Mesenchymal stem cell (in vitro differentiated cells and primary cell): ENCODE results near the gene TBCC.

Experiments
- DNase-seq: peaks from one replicate; pipeline ENCODE4 v3.0.0-alpha.2; 2013
- H2AFZ ChIP-seq: one replicate; pipeline ENCODE4 v1.6.1; 2013; ENCODE audit warnings: low read depth, mild to moderate bottlenecking, control low read depth, inconsistent platforms, low read length, moderate library complexity
- H2AK5ac ChIP-seq: 2 replicates; pipeline ENCODE4 v1.6.1; 2013; ENCODE audit warnings: low read length, moderate library complexity, mild to moderate bottlenecking, inconsistent platforms; ENCODE audit not compliant: severe bottlenecking
- H2BK120ac ChIP-seq: one replicate; pipeline ENCODE4 v1.6.1; 2013; ENCODE audit warnings: low read depth, mild to moderate bottlenecking, inconsistent platforms, low read length, moderate library complexity
- H2BK12ac ChIP-seq, 2 experiments: one replicate each; pipeline ENCODE4 v1.6.1; 2013; ENCODE audit warnings: inconsistent platforms in 2 of 2, low read length in 2 of 2, mild to moderate bottlenecking in 2 of 2, moderate library complexity in 2 of 2, control low read depth in 1 of 2
- H2BK15ac ChIP-seq: one replicate; pipeline ENCODE4 v1.6.1; 2013; ENCODE audit warnings: mild to moderate bottlenecking, low read depth, inconsistent platforms; ENCODE audit not compliant: poor library complexity, severe bottlenecking
- H2BK5ac ChIP-seq: 2 replicates; pipeline ENCODE4 v1.6.1; 2013; ENCODE audit warnings: low read depth, mild to moderate bottlenecking, low read length, control low read depth, inconsistent platforms; ENCODE audit not compliant: poor library complexity, severe bottlenecking
- H3K14ac ChIP-seq, 2 experiments: one replicate each; pipeline ENCODE4 v1.6.1; 2013; ENCODE audit warnings: inconsistent platforms in 2 of 2, low read length in 2 of 2, control low read depth in 1 of 2, mild to moderate bottlenecking in 1 of 2, moderate library complexity in 1 of 2
- H3K18ac ChIP-seq, 2 experiments: one replicate each; pipeline ENCODE4 v1.6.1; 2013; ENCODE audit warnings: inconsistent platforms in 2 of 2, low read length in 2 of 2, control low read depth in 1 of 2, low read depth in 1 of 2, mild to moderate bottlenecking in 1 of 2
- H3K23ac ChIP-seq, 2 experiments: one replicate each; pipeline ENCODE4 v1.6.1; 2013; ENCODE audit warnings: inconsistent platforms in 2 of 2, low read length in 2 of 2, mild to moderate bottlenecking in 2 of 2, moderate library complexity in 2 of 2, control low read depth in 1 of 2
- H3K27ac ChIP-seq: 2 replicates; pipeline ENCODE4 v1.5.1; 2013; ENCODE audit warnings: mild to moderate bottlenecking, moderate library complexity, low read length, control low read depth, inconsistent platforms; ENCODE audit not compliant: poor library complexity, severe bottlenecking
- H3K27me3 ChIP-seq, 2 experiments: 2 replicates each; pipeline versions ENCODE4 v1.6.1 to v1.7.0; 2013; ENCODE audit warnings: low read length in 2 of 2, mild to moderate bottlenecking in 2 of 2, moderate library complexity in 2 of 2, control low read depth in 1 of 2, inconsistent platforms in 1 of 2; ENCODE audit not compliant: control insufficient read depth in 1 of 2, insufficient read depth in 1 of 2
- H3K36me3 ChIP-seq, 2 experiments: 2 replicates each; pipeline versions ENCODE4 v1.6.1 to v1.7.0; 2013; ENCODE audit warnings: low read length in 2 of 2, control low read depth in 1 of 2, inconsistent platforms in 1 of 2, low read depth in 1 of 2, mild to moderate bottlenecking in 1 of 2; ENCODE audit not compliant: insufficient read depth in 2 of 2, control insufficient read depth in 1 of 2
- H3K4ac ChIP-seq, 2 experiments: one replicate each; pipeline ENCODE4 v1.6.1; 2013; ENCODE audit warnings: inconsistent platforms in 2 of 2, low read length in 2 of 2, mild to moderate bottlenecking in 2 of 2, moderate library complexity in 2 of 2, control low read depth in 1 of 2, low read depth in 1 of 2
- H3K4me1 ChIP-seq: 2 replicates; pipeline ENCODE4 v1.6.1; 2013; ENCODE audit warnings: low read depth, low read length, control low read depth; ENCODE audit not compliant: control insufficient read depth, insufficient read depth
- H3K4me2 ChIP-seq: 2 replicates; pipeline ENCODE4 v1.6.1; 2013; ENCODE audit warnings: low read length, mild to moderate bottlenecking, inconsistent platforms; ENCODE audit not compliant: poor library complexity, severe bottlenecking
- H3K4me3 ChIP-seq, 2 experiments: 2 replicates each; pipeline versions ENCODE4 v1.5.1 to v1.7.0; 2013; ENCODE audit warnings: low read length in 2 of 2, mild to moderate bottlenecking in 2 of 2, control low read depth in 1 of 2, low read depth in 1 of 2; ENCODE audit not compliant: insufficient read depth in 1 of 2
- H3K79me1 ChIP-seq: replicated peaks from 2 replicates; pipeline ENCODE4 v1.6.1; 2013; ENCODE audit warnings: mild to moderate bottlenecking, control low read depth, low read length, inconsistent platforms; ENCODE audit not compliant: poor library complexity, severe bottlenecking
- H3K9ac ChIP-seq: 2 replicates; pipeline ENCODE4 v1.7.0; 2013; ENCODE audit warnings: mild to moderate bottlenecking, low read length, moderate library complexity
- H3K9me3 ChIP-seq: 2 replicates; pipeline ENCODE4 v1.7.0; 2013; ENCODE audit warnings: mild to moderate bottlenecking, low read length; ENCODE audit not compliant: control insufficient read depth
- H4K8ac ChIP-seq: one replicate; pipeline ENCODE4 v1.6.1; 2013; ENCODE audit warnings: inconsistent platforms, mild to moderate bottlenecking, low read length, moderate library complexity
- H4K91ac ChIP-seq: one replicate; pipeline ENCODE4 v1.6.1; 2013; ENCODE audit warnings: mild to moderate bottlenecking, low read length, inconsistent platforms
- WGBS: methylation state at CpG from one replicate; pipeline ENCODE4 v1.1.7; 2013; ENCODE audit warnings: mixed read lengths; 5-methylcytosine and 5-hydroxymethylcytosine counted together

Gene TBCC

GRCh38 chr6:42709871-42710270, 36.0 kb downstream of the TBCC start:
- no peak overlapping the region for H2AK5ac ChIP-seq
- H3K27ac ChIP-seq, result no peak overlapping the region
- H2BK120ac ChIP-seq, result no peak overlapping the region
- H4K91ac ChIP-seq, result no peak overlapping the region
- H2BK5ac ChIP-seq, result no peak overlapping the region
- H3K14ac ChIP-seq, result no peak overlapping the region
- H2BK12ac ChIP-seq, result peak overlapping the region in 1 of 2 experiments; percentile 56
- no peaks in the 10 kb centered on the region for H3K36me3 ChIP-seq
- H3K4me1 ChIP-seq, result no peaks in the 10 kb centered on the region
- 93% methylated on average over 6 of the region's 6 CpGs for WGBS
- H3K27me3 ChIP-seq, result peaks cover 0 to 5% of the 10 kb centered on the region in 2 experiments
- no peak overlapping the region for H3K23ac ChIP-seq
- no peak for DNase-seq
- peaks cover 13% of the 10 kb centered on the region for H3K9me3 ChIP-seq
- H3K4ac ChIP-seq, result no peak overlapping the region
- peak overlapping the region; percentile 0 for H4K8ac ChIP-seq
- no peak overlapping the region for H2BK15ac ChIP-seq
- no peak overlapping the region for H3K4me3 ChIP-seq
- H3K9ac ChIP-seq, result no peak overlapping the region
- H2AFZ ChIP-seq, result no peak overlapping the region
- H3K18ac ChIP-seq, result peak overlapping the region in 1 of 2 experiments; percentile 49
- H3K4me2 ChIP-seq, result no peak overlapping the region
- H3K79me1 ChIP-seq, result no peaks in the 10 kb centered on the region

DNA sequence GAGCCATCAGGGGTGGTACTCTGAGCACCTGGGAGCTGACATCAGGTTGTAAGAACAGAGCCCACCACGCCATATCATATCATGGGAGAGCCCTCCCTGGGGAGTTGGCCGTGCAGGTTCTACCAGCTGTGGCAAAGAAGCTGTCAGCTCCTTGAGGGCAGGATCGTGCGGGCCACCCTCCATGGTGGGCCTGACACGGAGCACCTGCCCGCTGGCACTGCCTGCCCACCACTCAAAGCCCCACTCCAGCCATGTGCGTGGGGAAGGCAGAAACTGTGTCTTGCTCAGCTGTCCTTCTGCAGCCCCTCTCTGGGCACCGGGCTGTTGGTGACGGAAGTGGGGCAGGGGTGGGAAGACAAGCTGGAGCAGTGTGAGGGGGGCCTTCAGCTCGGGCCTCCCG, 37.8 kb downstream of the TBCC start:
- Histone ChIP-seq H2BK12ac (no peak overlapping the region), H3K4me3 (no peak overlapping the region), H2BK120ac (no peak overlapping the region), H3K9me3 (peaks cover 13% of the 10 kb centered on the region), H3K23ac (no peak overlapping the region), H3K18ac (no peak overlapping the region), H3K9ac (no peak overlapping the region), H4K91ac (no peak overlapping the region), H2BK5ac (no peak overlapping the region), H3K14ac (no peak overlapping the region), H2BK15ac (no peak overlapping the region), H2AK5ac (no peak overlapping the region), H3K36me3 (no peaks in the 10 kb centered on the region), H3K27me3 (peaks cover 0 to 5% of the 10 kb centered on the region in 2 experiments), H3K4me1 (peaks cover 4% of the 10 kb centered on the region), H3K4me2 (no peak overlapping the region), H3K4ac (no peak overlapping the region), H2AFZ (no peak overlapping the region), H3K79me1 (no peaks in the 10 kb centered on the region), H4K8ac (no peak overlapping the region), H3K27ac (no peak overlapping the region)
- 96% methylated on average over 10 of the region's 11 CpGs for WGBS
- no peak for DNase-seq

DNA sequence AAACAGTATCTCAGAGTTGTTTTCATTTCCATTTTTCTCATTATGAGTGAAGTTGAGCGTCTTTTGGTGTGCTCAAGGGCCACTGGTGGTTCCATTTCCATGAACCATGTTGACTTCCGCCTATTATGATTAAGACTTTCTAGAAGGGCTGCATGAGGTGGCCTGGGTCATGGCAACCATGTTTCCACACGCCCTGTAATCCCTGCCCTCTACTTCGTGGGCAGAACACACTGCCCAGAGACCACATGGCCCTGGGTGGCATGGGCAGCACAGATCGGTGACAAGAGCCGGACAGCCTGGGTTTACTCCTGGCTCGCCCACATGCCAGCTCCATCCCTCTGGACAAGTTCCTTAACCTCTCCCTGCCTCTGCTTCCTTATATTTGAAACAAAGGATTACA, 38.3 kb downstream of the TBCC start:
- Histone ChIP-seq H2BK15ac (no peak overlapping the region), H2BK5ac (no peak overlapping the region), H4K8ac (no peak overlapping the region), H4K91ac (no peak overlapping the region), H3K14ac (no peak overlapping the region), H3K27me3 (peaks cover 0 to 5% of the 10 kb centered on the region in 2 experiments), H3K4me1 (peaks cover 4% of the 10 kb centered on the region), H3K79me1 (no peaks in the 10 kb centered on the region), H3K4ac (no peak overlapping the region), H3K4me2 (no peak overlapping the region), H2BK120ac (no peak overlapping the region), H3K23ac (no peak overlapping the region), H2AFZ (no peak overlapping the region), H3K9me3 (peaks cover 13% of the 10 kb centered on the region), H3K36me3 (no peaks in the 10 kb centered on the region), H3K18ac (no peak overlapping the region), H3K4me3 (no peak overlapping the region), H3K27ac (no peak overlapping the region), H3K9ac (no peak overlapping the region), H2BK12ac (no peak overlapping the region), H2AK5ac (no peak overlapping the region)
- no peak for DNase-seq
- WGBS, result 89% methylated on average over 6 of the region's 7 CpGs

- Histone ChIP-seq H4K91ac (no peak overlapping the region), H3K9me3 (no peaks in the 10 kb centered on the region), H3K27me3 (peaks cover 0 to 5% of the 10 kb centered on the region in 2 experiments), H3K4me2 (no peak overlapping the region), H3K23ac (no peak overlapping the region), H2BK120ac (no peak overlapping the region), H3K4me3 (no peak overlapping the region), H2AK5ac (no peak overlapping the region), H2AFZ (no peak overlapping the region), H3K9ac (no peak overlapping the region), H2BK5ac (no peak overlapping the region), H3K14ac (no peak overlapping the region), H3K27ac (no peak overlapping the region), H3K36me3 (no peaks in the 10 kb centered on the region), H3K79me1 (no peaks in the 10 kb centered on the region), H3K18ac (no peak overlapping the region), H2BK12ac (no peak overlapping the region), H2BK15ac (no peak overlapping the region), H3K4me1 (peaks cover 8% of the 10 kb centered on the region), H3K4ac (no peak overlapping the region), H4K8ac (no peak overlapping the region)
- WGBS, result 90% methylated on average over 3 of the region's 4 CpGs
- DNase-seq, result no peak
Measured at GRCh38 chr6:42704937-42705374, 40.9 kb downstream of the TBCC start.
